Astrocyte (in vitro differentiated cells and primary cell): ENCODE results near the gene RTKN2.
"Not testable (repeated sequence)": the region's sequence is repeated elsewhere in the genome, so short reads cannot be mapped to it uniquely, and the experiment has no call there.

Experiments
- CTCF ChIP-seq: IDR thresholded peaks from 2 replicates; pipeline ENCODE4 v1.5.1; 2011; ENCODE audit warnings: low read depth, mild to moderate bottlenecking, inconsistent platforms, low read length, moderate library complexity; ENCODE audit not compliant: insufficient read depth
- EZH2 ChIP-seq: IDR thresholded peaks from 2 replicates; pipeline ENCODE4 v1.6.1; 2012; ENCODE audit warnings: mild to moderate bottlenecking, low read length, inconsistent platforms; ENCODE audit not compliant: insufficient read depth

- not testable (repeated sequence) for TF ChIP-seq CTCF, EZH2
Measured at GRCh38 chr10:62241521-62241920, 27.1 kb downstream of the RTKN2 start.
